Measurements from ENCODE around the gene TRIP12. TPM values are rescaled to one million over a fixed set of nuclear protein-coding genes. Genes with fewer than 3 reads are reported as not detected.
"Not testable (repeated sequence)": the region's sequence is repeated elsewhere in the genome, so short reads cannot be mapped to it uniquely, and the experiment has no call there.

TRIP12 gene
- polyA plus RNA-seq, 3 donors: 193 to 212 (median 207) TPM

DNA sequence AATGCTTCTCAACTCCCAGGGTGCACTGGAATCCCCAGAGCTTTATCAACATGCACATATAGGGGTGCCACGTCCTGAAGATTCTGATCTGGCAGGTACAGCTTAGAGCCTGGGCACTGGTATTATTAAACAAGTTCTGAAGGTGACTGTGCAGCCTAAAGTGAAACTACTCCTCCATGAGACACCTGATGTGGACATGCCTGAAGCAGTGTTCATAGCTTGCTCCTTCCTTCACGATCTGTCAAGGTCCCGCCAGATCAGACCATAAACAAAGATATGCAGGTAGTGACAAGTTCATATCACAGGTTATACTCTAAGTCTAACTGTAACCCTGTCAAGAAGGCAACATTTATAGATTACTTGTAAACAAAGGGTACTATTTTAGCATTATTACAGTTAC is 142.2 kb downstream of the TRIP12 start:
- no peak for DNase-seq (ENCODE audit: low read depth in 3 of 3, low spot score in 2 of 3)

DNA sequence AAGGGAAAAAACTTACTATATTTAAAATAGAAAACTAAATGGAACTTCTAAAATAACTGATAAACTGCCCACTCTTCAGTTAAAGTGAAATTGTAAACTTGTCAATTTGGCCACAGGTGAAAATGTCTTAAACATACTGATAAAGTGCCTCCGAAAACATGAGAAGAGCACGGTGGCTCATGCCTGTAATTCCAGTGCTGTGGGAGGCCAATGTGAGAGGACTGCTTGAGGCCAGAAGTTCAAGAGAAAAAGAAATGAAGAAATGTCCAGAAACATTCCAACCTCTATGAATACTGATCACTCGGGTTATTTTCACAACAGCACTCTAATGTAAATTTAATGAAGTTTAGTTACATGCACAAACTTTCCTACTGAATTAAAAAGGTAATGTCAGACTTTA is 144.1 kb downstream of the TRIP12 start:
- DNase-seq (ENCODE audit: low read depth in 3 of 3, low spot score in 2 of 3): no peak

DNA sequence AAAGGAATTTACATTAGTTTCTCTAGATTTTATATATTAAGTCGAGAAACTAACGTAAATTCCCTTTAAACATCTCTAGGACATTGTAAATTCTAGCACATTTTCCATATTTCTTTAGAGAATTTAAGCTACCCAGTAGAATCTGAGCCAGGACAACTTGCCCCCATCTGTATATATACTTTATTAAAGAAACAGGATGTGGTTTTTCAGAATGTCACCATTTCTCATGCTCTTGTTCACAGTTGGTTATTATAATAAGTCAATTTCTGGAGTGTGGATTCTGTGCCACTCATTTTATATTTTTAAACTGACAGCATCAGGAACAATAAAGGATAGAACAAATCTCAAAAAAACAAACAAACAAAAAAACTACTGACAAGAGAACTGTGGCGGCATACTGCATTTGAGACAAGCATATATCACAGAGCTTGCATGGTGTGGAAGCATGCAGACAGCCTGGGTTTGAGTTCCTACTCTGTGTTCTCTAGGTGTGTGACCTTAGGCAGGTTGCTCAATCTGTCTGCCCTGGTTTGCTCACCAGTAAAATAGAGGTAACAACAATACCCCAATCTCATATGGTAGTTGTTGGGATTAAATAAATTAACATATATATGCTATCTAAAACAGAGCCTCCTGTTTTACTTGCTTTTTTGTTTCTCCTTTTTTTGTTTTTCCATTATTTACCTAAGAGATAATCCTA is 146.0 kb downstream of the TRIP12 start:
- DNase-seq (ENCODE audit: low read depth in 3 of 3, low spot score in 2 of 3): no peak

DNA sequence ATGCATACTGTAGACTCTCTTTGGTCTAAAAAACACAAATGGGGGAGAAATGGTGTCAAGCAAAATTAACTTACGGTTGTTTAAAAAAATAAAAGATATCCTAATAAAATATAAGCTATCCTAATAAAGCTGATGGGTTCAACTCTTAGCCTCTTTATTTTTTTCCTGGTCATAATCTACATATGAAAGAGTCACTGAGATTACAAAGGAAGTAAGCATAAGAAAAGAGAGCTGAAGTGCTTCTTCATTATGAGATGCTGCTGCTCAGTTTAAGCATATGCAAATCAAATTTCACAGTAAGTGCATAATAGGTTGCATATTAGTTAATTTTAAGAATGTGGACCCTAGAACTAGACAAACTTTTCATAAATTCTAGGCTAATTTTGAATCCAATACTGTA is 147.6 kb downstream of the TRIP12 start:
- DNase-seq (ENCODE audit: low read depth in 3 of 3, low spot score in 2 of 3): no peak

DNA sequence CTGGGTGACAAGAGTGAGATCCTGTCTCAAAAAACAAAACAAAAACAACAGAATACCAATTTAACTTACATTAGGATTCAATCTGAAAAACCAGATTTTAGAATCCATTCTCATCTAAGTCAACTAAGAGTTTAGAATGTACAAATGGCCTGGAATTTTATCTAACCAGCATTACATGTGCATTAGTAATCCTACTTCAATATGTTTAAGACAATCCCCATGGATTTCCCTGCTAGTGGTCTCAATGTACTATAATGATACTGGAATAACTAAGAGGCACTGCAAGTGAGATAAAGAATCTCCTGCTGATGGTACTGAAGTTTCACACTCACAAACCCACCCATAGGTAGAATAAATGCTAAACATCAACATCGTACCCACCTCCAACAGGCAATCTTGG is 153.6 kb downstream of the TRIP12 start:
- no peak for DNase-seq (ENCODE audit: low read depth in 3 of 3, low spot score in 2 of 3)

DNA sequence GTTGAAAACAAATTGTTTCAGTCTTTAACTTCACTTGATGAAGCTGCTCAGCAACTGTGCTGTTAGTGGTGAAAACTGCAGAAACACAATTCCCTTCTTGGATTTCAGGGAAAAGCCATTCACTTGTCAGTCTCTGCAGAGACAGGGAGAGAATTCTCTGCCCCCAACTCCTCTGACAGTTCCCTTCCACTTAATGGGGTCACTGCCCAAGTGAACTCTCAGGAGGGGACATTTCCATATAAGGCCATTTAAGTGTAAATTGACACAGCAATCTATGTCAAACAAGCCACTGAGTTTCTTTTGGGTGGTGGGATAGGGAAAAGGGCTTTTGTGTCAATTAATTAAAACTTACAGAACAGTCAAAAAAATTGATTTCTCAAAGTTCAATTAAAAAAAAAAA is 156.1 kb downstream of the TRIP12 start:
- DNase-seq (ENCODE audit: low read depth in 3 of 3, low spot score in 2 of 3): no peak

DNA sequence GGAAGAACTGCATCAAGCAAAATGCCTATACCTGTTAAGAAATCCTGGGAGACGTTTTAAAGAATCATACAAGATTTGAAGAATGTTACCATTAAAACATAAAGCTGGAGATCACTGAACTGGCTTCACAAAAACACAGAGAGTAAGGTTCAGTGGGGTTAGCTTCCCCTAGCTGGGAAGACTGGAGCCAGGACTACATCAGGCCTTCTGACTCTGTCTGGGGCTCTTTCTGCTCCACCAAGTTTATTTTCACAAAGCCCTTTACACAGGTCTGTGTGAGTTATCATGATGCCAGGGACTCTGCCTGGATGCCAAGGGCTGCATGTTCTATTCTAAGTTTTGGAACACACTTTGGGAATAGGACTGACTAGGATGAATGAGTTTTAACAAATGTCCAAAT is 160.1 kb downstream of the TRIP12 start:
- no peak for DNase-seq (ENCODE audit: low read depth in 3 of 3, low spot score in 2 of 3)

DNA sequence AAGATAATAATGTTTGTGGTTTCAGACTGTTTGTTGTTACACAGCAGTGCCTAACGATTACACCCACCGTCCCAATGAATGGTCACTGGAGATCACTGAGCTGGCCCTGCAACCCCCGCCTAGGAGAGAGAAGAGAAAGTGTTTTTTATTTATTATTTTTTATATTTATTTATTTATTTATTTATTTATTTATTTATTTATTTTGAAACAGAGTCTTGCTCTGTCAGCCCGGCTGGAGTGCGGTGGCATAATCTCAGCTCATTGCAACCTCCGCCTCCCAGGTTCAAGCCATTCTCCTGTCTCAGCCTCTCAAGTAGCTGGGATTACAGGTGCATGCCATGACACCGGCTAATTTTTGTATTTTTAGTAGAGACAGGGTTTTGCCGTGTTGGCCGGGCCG is 164.3 kb downstream of the TRIP12 start:
- DNase-seq (ENCODE audit: low read depth in 3 of 3, low spot score in 2 of 3): not testable (repeated sequence)

DNA sequence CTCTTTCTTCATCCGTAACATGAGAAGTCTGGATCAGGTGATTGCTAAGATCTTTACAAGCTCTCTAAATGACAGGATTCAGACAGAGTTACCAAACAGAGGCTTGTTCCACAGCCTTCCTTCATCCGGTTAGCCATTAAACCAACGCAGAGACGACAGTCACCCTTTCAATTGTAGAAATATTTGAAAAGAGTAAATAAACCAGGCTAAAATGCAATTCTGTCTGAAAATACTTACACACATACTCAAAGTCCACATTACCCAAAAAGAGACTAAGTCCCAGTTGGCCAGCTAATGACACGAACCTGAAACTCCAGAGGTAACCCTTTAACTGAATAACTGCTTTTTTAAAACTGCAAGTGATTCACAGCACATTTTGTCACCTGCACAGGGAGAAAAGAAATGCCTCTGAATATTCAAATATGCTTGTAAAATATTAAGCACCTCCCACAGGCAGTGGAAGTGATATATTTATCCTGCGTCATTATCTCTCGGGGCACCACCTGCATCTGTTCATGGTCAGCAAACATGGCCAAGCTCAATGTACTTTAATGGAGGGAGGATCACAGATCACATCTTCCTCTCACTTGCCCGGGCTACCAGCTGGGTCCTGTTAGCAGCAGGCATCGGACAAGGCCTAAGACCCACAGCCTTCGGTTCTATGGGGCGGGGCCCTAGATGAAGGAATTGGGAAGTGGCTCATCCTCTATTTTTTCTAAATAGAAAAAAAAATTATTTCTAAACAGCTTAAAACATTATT is 168.7 kb downstream of the TRIP12 start:
- DNase-seq (ENCODE audit: low read depth in 3 of 3, low spot score in 2 of 3): no peak

DNA sequence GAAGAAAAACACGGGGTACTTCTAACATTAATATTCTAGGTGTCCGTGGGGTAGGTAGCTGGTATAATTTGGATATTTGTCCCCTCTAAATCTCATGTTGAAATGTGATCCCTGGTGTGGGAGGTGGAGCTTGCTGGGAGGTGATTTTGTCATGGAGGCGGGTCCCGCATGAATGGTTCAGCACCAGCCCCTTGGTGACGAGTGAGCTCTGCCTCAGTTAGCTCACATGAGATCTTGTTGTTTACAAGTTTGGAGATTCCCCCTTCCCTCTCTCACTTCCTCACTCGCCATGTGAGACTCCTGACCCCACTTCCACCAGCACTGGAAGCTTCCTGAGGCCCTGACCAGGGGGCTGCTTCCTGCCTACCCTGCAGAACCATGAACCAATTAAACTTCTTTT is 172.0 kb downstream of the TRIP12 start:
- no peak for DNase-seq (ENCODE audit: low read depth in 3 of 3, low spot score in 2 of 3)

DNA sequence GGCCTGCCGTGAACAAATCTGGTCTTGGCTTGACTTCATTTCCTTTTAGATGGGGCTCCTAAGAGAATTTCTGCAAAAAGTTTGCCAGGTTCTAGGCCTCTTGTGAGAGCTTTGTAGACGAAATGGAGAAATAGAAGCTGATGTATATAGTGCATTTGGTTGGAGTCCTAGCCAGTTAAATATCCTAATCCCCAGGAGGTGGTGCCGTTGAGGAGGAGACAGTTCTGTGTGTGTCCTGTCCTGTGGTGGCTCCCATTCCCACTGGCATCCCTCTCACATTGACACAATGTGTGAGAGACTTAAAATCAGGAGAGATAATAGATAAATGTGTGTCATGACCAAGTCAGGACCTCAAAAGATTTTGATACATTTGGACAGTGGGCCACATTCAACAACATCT is 172.9 kb downstream of the TRIP12 start:
- DNase-seq (ENCODE audit: low read depth in 3 of 3, low spot score in 2 of 3): no peak

DNA sequence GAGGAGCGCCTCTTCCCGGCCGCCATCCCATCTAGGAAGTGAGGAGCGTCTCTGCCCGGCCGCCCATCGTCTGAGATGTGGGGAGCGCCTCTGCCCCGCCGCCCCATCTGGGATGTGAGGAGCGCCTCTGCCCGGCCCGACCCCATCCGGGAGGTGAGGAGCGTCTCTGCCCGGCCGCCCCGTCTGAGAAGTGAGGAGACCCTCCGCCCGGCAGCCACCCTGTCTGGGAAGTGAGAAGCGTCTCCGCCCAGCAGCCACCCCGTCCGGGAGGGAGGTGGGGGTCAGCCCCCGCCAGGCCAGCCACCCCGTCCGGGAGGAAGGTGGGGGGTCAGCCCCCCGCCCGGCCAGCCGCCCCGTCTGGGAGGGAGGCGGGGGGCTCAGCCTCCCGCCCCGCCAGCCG is 179.1 kb downstream of the TRIP12 start:
- not testable (repeated sequence) for DNase-seq (ENCODE audit: low read depth in 3 of 3, low spot score in 2 of 3)

DNA sequence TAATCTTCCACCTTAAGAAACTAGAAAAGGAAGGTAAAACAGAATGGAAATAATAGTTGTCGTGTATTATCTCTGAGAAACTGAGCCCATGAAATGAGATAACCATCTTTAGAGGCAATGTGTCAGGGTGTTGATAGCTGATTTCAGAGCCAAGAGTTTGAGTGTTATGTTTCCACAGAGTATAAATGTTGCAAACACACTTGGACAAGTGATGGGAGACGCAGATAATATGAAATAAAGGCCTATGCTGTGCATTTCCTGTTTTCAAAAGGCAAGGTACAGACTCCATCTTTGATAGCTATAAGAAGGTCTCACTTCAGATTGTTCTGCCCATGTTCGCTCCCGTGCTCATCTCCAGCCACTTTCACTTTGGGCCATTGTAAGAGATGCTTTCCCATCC is 181.5 kb downstream of the TRIP12 start:
- no peak for DNase-seq (ENCODE audit: low read depth in 3 of 3, low spot score in 2 of 3)

DNA sequence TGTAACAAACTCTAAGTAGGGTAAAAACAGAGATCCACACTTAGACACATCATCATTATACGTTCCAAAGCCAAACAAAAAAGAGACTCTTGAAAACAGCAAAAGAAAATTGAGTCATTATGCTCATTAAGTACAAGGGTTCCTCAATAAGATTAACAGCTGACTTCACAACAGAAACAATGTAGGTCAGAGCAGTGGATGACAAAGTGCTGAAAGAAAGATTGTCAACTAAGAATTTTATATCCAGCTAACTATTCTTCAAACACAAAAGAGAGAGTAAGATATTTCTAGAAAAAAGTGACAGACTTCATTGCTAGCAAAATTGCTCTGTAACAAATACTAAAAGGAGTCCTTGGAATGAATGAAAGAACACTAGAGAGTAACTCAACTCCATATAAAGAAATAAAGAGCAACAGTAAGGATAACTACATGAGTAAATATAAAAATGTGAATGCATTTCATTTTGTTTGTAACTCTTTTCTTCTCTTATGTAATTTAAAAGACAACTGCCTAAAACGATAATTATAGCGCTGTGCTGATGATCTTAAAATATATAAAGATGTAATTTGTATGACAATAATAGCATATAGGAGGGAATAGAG is 183.7 kb downstream of the TRIP12 start:
- DNase-seq (ENCODE audit: low read depth in 3 of 3, low spot score in 2 of 3): no peak

DNA sequence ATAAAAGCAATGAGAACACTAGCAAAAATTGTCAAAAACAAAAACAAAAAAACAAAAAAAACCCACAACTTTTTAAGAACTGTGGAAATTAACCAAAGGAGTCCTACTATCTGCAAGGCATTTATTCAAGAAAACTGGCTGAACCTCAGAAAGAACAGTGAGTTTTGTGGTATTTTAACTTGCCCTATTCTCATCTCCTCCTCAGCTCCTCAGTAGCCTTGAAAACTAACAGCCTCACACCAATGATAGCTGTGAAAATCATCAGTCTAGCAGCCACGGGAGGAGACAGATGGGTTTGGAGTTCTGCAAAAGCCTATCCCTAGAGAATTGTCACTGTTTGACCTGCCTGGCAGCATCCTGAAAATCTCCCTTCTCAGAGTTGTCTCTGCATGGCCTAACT is 187.4 kb downstream of the TRIP12 start:
- no peak for DNase-seq (ENCODE audit: low read depth in 3 of 3, low spot score in 2 of 3)

DNA sequence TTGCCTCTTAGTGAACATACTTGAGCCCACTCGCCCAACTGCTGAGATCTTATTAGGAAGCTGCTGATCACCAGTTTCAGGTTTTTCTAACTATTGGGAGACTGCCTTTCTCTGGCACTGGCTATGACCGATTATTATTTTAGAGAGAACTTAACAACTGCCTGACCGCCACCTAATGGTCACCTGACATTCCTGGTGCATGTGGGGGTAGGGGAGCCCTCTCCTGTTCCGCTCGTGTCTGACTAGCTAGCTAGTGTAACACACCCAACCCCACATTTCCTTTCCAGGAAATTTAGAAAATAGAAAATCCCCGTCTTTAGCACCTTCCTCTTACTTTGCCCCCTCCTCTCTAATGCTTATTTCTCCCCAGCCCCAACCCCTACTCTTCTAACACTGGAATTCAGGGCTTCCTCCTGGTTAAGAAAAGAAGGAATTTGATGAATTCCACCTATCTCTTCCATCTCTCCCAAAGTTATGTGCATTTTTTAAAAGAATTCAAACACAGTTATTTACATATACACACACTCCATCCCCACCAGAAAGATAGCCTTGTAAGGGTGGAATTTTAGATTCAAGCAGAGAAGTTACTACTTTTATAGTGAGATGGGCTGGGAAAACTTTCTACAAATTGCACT is 188.1 kb downstream of the TRIP12 start:
- DNase-seq (ENCODE audit: low read depth in 3 of 3, low spot score in 2 of 3): no peak

DNA sequence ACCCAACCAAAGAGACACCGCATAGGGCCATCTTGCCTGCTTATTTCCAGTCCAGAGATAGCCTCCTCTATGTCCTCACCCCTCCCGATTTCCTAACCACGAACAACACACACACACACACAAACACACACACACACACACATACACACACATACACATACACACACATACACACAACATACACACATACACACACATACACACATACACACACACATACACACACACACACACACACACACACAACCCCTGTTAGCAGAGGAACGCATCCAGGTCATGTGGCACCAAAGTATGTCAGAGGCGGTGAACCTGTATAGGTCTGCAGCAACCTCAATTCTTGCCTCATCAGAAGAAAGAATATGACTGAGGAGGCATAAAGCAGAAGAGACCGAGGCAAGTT is 188.9 kb downstream of the TRIP12 start:
- no peak for DNase-seq (ENCODE audit: low read depth in 3 of 3, low spot score in 2 of 3)

DNA sequence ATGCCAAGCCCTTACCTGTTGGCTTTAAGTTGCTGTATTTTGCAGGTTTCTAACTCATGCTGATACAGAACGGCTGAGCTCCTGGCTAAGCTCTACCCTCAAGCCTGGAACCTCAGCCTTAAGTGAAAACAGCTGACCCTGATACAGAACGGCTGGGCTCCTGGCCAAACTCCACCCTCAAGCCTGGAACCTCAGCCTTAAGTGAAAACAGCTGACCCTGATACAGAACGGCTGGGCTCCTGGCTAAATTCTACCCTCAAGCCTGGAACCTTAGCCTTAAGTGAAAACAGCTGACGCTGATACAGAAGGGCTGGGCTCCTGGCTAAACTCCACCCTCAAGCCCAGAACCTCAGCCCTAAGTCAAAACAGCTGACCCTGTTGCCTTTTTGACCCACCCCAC is 189.9 kb downstream of the TRIP12 start:
- no peak for DNase-seq (ENCODE audit: low read depth in 3 of 3, low spot score in 2 of 3)

DNA sequence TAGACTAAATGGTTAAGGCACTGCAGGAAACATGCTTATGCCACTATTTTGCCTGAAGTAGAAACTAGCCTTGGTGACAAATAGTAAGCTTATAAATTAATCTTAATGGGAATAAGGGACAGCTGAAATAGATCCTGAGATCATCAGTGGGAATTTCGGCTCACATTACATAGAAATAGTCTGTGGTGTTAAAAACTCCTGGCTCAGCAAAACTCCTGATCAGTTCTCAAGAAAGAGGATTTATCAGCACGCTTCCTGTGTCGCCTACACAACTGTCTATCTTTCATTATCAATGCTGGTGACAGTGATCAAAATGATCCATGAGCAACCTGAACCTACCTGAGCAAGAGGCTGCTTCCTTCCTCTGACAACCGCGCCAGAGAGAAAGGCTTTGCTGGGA is 190.4 kb downstream of the TRIP12 start:
- DNase-seq (ENCODE audit: low read depth in 3 of 3, low spot score in 2 of 3): no peak

DNA sequence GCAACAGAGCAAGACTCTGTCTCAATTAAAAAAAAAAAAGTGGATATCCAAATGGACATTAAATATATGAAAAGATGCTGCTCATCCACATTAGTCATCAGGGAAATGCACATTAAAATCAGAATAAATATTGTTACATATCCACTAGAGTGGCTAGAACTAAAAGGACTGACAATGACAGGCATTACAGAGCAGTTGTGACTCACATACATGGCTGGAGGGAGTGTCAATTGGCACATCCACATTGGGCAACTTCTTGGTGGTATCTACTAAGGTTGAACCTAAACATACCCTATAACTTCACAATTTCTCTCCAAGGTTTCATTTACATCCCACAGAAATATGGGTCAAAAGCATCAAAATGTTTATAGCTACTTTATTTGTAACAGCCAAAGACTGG is 193.4 kb downstream of the TRIP12 start:
- no peak for DNase-seq (ENCODE audit: low read depth in 3 of 3, low spot score in 2 of 3)

DNA sequence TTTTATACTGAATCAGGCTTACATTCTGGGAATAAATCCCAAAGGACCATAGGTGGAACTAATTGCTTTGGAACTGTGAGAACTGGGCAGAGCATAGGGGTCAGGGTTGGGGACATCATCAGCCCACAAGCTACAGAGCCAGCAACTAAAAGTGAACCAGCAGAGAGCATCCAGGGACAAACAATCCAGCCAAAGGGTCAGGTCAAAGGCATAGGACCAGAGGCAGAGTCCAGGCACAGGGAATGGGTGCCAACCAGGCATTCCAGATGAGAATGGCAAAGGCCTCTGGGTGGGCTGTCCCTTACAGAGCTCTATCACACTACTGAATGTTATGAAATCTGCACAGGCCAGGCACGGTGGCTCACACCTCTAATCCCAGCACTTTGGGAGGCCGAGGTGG is 195.2 kb downstream of the TRIP12 start:
- no peak for DNase-seq (ENCODE audit: low read depth in 3 of 3, low spot score in 2 of 3)

All from right renal cortex interstitium (tissue), 3 donors.